ENCODE measurements around the gene ZNF529.

Gene ZNF529

GRCh38 chr19:36514012-36514612 lies 59.0 kb downstream of the ZNF529 start:
- DNase-seq (ENCODE audit: low read depth in 2 of 2), result no peak

- no peak for DNase-seq (ENCODE audit: low read depth in 2 of 2)
Measured at GRCh38 chr19:36508325-36508724, 64.8 kb downstream of the ZNF529 start.

GRCh38 chr19:36501973-36502372 lies 71.1 kb downstream of the ZNF529 start:
- DNase-seq (ENCODE audit: low read depth in 2 of 2), result no peak

GRCh38 chr19:36497001-36497400 lies 76.1 kb downstream of the ZNF529 start:
- no peak for DNase-seq (ENCODE audit: low read depth in 2 of 2)
